Measurements from ENCODE around the gene AGMO.
"Not testable (repeated sequence)": the region's sequence is repeated elsewhere in the genome, so short reads cannot be mapped to it uniquely, and the experiment has no call there.

- not testable (repeated sequence) for TF ChIP-seq FOXA2 (IDR thresholded peaks at IDR 0.05); CTCF (IDR thresholded peaks at IDR 0.05; ENCODE audit: low read depth, low read length, missing input control); RAD21 (IDR thresholded peaks at IDR 0.05); SP1 (IDR thresholded peaks at IDR 0.05); MAX (IDR thresholded peaks at IDR 0.05); GABPA (IDR thresholded peaks at IDR 0.05 in 1 of 2, conservative IDR thresholded peaks at IDR 0.05 in 1 of 2); JUND (IDR thresholded peaks at IDR 0.05); FOXA1 (IDR thresholded peaks at IDR 0.05); EGR1 (IDR thresholded peaks at IDR 0.05; ENCODE audit: low read depth in 2 of 2)
Observed at GRCh38 chr7:15300986-15301385, 260.8 kb downstream of the AGMO start.

All from liver (tissue), 3 donors.